ENCODE results near the gene NPBWR2.

DNA sequence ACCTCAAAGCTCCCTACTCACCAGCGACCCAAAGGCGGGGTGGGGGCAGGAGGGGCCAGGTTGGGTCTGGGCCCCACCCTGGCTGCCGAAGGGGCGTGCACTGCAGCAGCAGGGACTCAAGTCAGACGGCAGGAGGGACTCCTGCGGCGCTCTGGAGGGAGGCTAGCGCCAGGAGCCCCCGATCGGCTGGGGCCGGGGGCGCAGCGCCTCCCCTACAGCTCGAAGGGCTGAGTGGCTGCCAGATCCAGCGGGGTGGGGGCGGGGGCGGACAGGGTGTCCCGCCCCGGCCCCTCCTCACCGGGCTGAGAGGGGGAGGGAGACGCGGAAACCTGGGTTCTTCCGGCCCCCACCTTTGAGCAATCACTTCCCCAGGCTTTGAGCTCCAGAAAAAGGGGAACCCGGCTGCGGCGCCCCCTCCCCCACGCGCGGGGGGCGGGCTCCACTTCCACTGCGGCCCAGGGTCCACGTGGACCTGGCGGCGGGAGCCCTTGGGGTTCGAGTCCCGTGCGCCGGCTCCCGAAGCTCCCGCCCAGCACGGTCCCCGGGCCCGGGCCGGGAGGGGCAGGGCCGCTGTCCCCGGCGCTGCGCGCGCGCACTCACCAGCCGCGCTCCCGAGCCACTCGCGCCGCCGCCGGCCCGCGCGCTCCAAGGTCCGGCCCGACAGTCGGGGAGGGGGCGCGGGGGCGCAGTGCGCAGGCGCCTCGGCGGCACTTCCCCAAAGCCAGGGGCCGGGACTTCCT lies 27.9 kb downstream of the NPBWR2 start, which contains the start of gene RGS19:
- TF ChIP-seq, protein P1, sequence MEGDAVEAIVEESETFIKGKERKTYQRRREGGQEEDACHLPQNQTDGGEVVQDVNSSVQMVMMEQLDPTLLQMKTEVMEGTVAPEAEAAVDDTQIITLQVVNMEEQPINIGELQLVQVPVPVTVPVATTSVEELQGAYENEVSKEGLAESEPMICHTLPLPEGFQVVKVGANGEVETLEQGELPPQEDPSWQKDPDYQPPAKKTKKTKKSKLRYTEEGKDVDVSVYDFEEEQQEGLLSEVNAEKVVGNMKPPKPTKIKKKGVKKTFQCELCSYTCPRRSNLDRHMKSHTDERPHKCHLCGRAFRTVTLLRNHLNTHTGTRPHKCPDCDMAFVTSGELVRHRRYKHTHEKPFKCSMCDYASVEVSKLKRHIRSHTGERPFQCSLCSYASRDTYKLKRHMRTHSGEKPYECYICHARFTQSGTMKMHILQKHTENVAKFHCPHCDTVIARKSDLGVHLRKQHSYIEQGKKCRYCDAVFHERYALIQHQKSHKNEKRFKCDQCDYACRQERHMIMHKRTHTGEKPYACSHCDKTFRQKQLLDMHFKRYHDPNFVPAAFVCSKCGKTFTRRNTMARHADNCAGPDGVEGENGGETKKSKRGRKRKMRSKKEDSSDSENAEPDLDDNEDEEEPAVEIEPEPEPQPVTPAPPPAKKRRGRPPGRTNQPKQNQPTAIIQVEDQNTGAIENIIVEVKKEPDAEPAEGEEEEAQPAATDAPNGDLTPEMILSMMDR (IDR thresholded peaks at IDR 0.05; ENCODE audit: insufficient read depth, low read depth, low read length) = no peak
- TF ChIP-seq EZH2 (IDR thresholded peaks at IDR 0.05; ENCODE audit: insufficient read depth, low read length) = no peak

Measured in astrocyte (in vitro differentiated cells and primary cell).